SW 1271 (cell line): ENCODE data around the gene CAPN5.

Experiments
- DNase-seq, 2 experiments: peaks; one replicate each; lab custom pipeline; 2025; lab: John Stamatoyannopoulos, UW

The CAPN5 gene

DNA sequence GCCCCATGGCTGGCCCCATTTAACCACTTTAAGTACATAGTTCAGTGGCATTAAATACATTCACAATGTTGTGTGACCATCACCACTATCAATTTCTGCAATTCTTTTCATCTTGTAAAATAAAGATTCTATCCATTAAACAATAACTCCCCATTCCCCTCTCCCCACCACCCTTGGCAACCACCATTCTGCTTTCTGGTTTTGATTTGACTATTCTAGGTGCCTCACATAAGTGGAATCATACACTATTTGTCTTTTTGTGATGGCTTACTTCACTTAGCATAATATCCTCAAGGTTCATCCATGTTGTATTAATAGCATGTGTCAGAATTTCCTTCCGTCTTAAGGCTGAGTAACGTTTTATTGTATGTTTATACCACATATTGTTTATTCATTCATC is 68.3 kb downstream of the CAPN5 start:
- DNase-seq = no peak

DNA sequence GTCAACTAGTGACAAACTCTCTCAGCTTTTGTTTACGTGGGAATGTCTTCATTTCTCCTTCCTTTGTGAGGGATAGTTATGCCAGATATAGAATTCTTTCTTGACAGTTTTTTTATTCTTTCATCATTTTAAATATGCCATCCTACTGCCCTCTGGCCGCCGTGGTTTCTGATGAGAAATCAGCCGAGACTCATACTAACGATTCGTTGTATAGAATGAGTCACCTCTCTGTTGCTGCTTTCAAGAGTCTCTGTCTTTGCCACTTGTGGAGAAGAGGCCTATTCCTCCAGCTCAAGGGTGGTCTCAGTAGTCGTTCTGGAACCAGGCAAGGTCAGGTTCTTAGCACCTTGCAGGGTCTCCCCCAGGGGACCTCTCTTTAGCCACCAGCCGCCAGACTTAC is 69.3 kb downstream of the CAPN5 start:
- no peak for DNase-seq

DNA sequence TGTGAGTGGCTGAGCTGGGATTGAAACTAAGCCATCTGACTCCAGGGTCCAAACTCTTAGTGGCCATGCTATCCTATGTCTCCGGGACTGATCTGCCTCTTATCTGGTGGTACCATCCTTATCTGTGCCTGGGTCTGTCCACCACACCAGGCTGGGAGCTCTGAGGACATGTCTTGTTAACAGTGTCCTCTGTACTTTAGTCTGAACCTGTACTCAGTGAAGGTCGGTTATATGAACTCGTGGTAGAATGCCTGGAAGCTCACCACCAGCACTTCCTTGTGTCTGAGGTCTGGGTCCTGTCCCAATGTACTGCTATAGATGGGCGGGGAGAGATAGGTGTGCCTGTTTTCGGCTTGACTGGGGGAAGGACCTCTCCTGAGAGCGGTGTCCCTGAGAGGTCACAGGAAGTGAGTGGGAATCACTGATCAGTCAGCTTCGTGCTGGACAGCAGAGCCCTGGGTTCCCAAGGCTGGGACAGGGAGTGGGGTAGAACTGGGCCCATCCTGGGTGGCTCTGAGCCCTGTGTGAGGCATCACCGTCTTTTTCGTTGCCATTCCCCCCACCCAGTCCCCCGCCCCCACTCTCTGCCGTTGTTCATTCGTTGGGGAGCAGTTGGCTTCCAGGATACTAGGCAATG is 70.1 kb downstream of the CAPN5 start:
- DNase-seq = no peak

DNA sequence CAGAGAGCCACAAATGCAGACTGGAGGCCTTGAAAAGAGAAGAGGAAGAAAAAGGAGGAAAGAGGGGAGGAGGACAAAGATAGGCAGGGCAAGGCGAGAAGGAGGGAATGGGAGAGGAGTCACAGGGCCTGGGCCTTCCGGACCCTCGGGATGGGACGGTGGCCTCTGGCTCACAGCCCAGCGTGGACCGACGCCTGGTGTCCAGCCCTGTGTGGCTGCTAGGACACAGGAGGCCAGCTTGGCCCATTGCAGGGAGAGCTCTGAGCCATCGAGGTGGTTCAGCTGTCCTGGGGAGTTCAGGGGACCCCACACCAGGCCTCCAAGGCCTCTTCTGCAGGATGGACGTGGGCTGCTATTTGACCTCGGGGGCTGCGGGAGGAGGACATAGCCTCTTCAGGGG is 70.7 kb downstream of the CAPN5 start:
- DNase-seq = no peak

DNA sequence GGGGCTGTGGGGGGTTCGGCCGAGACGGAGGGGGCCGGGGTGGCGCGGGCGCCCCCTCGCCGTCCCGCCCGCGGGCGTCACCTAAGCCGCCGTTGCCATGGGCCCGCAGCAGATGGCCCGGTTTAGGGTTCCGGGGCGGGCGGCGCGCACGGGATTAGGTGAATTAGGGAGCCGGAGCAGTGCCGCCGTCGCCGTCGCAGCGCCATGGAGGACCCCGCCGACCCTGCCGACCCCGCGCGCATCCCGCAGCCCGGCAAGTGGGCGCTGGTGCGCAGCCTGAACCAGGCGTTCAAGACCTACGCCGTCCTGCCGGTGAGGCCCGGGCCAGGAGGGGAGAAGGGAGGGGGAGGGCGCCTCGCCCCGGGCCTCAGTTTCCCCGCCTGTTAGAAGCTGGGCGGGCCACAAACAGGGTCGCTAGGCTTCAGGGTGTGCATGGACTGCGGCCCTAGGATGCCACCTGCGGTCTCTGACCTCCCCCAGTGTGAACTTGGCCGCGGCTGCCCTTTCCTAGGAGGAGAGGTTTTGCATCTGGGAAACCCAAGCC is 71.4 kb downstream of the CAPN5 start:
- no peak for DNase-seq

DNA sequence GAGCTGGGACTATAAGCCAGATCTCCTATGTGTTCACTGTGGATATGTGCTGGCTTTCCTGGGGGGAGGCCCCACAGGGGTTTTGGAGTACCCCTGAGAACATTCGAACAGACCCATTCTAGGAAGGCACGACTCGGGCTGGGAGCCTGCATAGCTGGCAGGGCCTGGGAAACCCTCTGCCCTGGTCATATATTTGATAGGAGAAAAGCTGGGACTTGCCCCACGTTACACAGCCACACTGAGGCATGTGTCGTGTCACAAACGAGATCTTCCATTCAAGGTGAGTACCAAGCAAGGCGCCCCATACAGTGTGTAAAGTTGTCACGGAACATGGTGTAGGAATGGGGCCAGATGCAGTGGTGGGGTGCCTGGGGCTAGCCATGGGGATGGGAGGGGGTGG is 72.4 kb downstream of the CAPN5 start:
- no peak for DNase-seq

DNA sequence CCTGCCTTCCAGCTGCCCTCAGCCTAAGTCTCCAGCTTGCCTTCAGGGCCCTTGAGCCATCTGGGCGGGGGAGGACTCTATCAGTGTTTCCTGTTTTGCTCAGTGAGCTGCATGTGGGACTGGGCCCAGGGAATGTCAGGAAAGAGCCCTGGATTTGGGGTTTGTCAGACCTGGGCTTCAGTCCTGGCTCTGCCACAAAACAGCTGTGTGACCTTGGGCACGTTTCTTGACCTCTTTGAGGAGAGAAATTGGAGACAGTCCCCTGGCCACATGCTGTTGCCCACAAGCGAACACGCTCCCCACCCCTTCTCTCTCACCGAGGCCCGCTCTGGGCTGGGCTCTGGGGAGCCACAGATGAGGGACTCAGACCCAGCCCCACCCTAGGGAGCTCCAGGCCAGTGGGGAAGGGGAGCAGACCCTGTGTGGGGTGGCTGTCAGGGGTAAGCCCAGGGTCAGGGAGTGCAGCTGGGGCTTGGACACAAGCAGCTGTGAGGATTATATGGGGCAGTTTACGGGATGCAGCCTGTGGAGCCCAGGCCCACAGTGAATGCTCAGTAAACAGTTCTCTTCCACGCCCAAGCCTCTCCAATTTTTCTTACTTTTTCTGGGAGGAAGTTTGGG is 73.6 kb downstream of the CAPN5 start:
- no peak for DNase-seq

DNA sequence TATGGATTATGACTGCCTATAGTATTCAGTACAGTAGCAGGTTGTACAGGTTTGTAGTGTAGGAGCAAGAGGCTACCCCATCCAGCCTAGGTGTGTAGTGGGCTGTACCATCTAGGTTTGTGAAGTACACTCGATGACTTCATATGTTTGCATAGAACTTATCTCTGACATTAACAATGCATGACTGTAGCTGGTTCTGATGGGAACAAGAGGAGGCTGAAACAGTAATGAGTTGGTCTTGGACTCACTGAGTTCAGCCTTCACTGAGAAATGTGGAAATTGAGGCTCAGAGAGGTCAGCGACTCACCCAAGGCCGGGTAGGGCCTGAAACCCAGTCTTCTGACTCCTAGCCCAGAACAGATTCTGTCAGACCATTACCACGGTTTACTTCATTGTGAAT is 74.3 kb downstream of the CAPN5 start:
- DNase-seq = no peak

DNA sequence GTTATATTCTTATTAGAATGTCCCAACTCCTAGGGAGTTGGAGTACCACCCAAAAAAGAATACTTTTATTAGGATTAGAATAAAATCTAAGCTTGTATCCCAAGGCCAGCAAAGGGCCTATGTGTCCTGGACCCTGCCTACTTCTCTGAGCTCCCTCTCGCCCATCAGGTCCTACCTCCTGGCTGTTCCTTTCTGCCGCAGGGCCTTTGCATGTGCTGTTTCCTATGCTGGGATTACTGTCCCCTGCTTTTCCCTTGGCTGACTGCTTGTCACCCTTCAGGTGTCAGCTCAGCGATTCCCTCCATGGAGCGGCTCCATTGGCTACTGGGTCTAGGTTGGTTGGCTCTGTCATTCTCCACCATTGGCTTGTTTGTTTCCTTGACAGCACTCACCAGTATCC is 74.7 kb downstream of the CAPN5 start:
- DNase-seq = no peak

DNA sequence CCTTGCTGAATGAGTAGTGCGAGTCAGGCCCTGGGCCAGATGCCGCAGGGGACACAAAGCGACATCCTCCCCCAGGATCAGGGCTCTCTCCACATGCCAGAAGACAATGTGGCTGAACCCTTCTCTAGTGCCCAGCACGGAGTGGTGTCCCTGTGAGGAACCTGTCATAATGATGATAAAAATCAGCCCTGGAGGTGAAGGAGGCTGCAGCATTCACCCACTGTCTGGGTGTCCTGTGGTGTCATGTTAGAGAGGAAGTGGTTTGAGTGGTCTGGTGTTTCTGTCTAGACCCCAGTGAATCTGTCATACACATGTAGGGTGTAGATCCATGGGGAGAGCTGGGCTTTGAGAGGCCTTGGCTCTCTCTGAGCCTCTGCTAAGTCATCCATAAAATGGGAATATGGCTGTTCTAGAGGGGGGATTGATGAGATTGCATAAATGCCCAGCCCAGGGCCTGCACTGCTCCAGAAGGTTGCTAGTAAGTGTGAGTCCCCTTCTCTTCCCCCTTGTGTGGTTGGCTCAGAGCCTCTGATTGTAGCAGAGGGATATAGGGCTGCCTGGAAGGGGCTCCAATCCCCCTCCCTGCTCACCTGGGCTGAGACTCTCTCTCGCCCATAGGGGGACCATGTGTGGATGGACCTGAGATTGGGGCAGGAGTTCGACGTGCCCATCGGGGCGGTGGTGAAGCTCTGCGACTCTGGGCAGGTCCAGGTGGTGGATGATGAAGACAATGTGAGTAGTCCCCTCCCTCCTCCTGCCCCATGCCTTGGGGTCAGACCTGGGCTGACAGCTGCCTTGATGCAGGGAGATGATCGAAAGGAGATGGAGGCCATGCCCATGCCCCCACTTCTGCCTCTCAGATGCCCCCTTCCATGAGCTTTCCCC is 75.6 kb downstream of the CAPN5 start:
- no peak for DNase-seq

DNA sequence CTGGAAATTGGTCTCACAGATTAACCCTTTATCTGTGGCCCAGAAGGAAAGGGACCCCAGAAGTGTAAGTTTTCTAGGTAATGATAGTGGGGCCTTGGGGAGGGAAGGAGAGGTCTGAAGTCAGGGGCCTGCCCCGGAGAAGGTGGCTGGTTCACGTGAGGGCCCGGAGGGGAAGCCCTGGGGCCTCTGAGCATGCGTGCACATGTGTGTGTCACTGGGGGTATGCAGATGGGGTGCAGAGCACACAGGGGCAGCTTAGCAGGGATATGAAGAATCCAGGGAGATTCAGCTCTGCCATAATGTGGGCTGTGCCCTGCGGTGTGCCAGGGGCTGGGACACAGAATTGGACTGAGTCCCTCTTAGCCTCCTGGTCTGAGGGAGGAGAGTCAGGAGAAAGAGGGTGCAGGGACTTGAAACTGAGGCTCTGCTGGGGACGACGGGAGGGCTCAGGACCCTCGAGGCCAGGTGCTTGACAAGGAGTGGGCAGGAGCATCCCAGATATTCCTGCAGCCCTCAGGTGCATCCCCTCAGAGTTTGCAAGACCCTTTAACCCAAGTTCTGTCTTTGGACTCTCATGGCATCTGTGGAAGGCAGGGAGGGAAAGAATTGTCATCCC is 76.7 kb downstream of the CAPN5 start:
- no peak for DNase-seq

DNA sequence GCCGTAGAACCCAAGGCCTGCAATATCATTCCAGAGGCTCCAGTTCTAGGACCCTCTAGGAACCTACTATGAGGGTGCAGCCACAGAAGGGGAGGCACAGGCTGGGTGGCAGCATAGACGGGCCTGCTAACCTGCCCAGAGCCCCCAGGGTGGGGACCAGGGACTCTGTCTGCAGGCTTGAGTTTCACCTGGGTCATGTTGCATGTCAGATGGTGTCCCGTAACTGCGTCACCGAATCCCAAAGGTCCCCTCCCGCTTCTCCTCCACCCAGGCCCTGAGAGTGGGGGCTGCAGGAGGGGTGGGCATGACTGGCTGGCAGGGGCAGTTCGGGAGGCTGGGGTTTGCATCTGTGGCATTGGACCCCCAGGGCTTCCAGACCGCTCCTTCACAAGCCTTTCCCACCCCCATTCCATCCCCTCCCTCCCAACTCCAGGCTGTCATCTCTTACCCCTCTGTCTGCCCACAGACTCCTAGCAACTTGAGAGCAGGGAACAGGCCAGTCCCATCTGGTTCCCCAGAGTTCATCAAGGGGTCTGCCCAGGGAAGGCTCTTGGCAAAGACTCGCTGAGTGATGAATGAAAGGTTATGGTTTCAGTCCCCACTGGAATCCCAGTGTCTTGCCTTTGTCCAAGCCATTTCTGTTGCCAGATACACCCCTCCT is 77.6 kb downstream of the CAPN5 start:
- DNase-seq = no peak

DNA sequence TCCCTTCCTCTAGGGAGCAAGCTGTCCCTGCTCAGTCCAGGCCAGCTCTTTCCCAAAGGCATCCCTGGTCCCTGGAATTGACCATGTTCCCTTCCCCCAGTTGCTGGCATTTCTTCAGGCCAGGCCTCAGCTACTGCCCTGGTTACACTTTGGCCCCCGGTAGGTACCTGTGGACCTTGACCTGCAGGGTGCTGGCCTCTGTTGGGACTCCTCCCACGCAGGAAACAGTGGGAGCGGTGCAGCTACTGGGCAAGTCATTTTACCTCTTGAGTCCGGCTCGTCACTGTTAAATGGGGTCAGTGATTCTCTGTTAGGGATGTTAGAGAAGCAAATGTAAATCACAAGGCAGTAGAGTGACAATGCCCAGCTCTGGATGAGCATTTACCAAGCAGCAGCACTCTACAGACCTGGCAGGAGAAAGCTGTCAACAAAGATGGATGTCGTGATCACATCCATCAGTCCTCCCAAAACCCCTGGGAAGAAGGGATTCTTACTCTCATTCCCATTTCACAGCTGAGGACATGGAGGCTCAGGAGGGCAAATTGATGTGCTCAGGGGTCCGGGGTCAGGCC is 78.2 kb downstream of the CAPN5 start:
- no peak for DNase-seq

DNA sequence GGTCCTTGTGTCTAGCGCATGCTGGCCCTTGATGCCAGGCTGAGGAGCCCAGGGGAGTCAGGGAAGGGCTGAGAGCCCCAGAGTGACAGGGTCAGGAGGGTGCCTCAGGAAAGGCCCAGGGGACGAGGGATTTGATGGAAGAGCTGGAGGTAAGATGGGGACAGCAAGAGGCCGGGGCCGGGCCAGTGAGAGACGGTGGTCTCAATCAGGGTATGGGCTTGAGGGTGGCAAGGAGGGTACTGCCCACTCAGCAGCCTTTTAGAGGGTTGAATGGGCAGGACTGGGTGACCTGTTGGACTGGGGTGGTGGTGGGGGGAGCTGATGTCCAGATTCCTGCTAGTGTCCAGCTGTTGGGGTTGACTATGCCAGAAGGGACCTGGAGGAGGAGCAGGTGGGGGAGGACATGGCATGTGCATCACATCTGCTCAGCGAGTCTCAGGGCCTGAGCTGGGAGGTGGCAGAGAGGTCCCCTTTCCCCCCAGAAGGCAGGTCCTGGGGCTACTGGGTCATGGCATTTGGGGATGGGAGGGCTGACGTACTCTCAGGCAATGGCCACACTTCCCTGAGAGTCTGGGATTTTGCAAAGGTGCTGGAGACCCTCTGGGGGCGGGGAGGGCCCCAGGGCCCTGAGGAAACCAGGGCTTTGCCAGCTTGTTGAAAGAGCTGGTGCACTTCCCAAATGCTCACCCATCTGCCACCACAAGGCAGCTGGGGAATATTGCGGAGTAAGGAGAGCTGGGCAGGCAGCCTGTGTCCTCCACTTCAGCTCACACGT is 79.7 kb downstream of the CAPN5 start:
- DNase-seq = no peak

DNA sequence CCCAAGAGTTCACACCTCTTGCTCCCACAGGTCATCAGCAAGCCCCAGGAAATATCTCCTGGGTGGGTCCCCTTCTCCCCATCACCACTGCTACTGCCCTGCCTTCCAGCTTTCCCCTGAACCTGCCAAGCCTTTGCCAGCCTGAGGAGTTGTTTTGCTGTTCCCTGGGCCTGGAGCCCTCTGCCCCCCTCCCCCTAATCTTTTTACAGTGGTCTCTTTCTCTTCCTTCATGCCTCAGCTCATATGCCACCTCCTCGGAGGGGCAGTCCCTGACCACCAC is 80.2 kb downstream of the CAPN5 start:
- DNase-seq = no peak

DNA sequence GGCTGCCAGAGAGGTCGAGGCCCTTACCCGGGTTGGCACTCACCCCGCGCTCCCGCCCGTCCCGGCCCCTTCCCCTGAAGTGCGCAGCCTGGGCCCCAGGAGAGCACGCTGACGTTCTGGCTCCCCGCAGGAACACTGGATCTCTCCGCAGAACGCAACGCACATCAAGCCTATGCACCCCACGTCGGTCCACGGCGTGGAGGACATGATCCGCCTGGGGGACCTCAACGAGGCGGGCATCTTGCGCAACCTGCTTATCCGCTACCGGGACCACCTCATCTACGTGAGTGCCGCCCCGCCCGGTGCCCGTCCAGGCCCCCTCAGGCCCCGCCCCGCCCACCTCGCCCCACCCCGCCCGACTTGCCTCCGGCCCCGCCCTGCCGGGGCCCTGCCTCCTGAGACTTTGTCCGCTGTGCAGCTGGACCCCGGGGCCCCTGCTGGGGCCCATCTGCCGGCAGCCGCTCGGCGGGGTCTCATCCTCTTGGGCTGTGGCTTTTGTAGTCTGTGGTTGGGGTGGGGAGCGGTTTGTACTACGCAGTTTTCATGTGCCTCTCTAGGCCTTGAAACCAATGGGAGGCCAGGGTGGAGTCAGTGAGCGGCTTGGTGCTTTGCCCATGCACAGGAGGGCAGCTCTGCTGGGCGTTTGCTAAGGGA is 81.0 kb downstream of the CAPN5 start:
- DNase-seq = no peak

DNA sequence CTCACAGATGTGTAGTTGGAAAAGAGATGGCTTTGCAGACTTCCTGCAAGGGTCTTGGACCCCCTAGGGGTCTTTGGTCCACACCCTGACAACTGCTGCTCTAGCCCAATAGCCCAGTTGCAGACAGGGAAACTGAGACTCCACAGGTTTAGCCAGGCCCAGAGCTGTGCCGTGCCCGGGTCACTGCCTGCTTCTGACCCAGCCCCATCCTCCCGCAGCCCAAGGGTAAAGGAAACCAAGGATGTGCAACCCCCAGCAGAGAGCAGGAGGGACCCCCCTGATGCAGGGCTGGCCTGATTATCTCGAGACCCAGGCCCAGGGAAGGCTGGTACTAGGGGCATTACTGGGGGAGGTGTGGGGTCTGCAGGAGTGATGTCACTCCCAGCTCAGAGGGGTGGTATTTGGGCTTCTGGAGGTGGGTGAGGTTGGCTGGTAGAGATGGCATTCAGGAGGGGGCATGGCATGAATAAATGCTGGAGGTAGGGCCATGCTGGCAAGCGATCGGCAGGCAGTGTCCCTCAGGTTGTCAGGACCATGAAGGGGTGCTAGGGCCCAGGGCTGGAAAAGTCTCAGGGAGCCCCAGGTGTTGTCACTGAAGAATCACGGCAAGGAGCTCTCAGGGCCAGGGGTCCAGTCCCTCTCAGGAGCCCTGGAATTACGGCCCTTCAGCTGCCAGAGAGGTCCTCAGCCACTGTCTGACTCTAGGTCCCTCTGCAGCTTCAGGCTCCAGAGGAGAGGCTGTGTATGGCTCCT is 82.4 kb downstream of the CAPN5 start:
- DNase-seq = no peak

DNA sequence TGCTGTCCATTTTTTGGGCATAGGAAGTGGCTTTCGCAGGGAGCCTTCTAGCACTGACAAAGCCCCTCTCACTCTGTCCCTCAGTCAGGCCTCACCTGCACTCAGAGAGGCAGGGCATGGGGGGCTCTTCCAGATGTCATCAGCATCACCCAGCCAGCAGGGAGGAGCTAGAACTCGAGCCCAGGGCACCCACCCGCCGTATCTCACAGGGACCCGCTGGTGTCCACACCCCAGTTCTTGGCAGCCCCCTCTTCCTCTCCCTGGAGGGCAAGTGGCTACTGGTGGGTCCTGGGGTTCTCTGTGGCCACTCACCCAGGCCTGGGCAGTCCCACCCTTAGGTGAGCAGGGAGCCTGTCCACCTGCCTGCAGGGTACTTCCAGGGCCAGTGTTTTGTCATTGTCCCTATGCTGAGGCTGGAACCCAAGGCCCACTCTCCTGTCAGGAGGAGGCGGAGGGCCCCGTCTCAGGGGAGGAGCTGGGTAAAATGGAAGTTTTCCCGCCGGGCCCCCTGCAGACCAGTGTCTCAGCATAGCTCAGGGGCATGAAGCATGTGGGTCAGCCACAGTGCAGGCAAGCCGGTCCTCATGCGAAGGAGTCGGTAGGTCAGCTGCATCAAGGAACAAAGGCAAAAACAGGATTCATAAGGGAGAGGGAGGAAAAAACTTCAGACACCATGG is 83.1 kb downstream of the CAPN5 start:
- DNase-seq = no peak

DNA sequence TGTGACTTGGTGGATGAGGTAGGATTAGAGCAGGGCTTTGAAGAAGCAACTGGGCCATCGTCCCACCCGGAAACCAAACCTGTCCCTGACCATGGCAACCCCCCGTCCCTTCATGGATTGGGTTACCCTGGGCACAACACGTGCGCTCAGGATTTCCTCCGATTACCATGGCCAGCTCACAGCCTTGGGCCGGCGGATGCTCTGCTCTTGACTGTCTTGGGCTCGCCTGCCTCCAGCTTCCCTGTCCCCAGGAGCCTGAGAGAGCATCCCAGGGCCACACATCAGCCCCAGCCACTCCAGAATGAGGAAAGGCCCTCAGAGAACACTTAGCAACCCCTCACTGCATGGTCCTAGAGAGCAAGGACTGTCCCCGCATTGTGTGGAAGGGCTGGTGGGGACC is 84.1 kb downstream of the CAPN5 start:
- DNase-seq = no peak
